Activated CD4-positive, alpha-beta T cell treated with anti-CD3 and anti-CD28 coated beads for 36 hours (primary cell): Measurements from ENCODE around the gene BTNL9. TPM values are rescaled to one million over a fixed set of nuclear protein-coding genes. Genes with fewer than 3 reads are reported as not detected.
A peak's percentile ranks its signal among the peaks of the same experiment; 100 is the strongest.
"Not testable (repeated sequence)": the region's sequence is repeated elsewhere in the genome, so short reads cannot be mapped to it uniquely, and the experiment has no call there.

Source experiments
- ATAC-seq: fragments of 200-7000 bp; cut with Tn5 transposase; one replicate; pipeline ENCODE4 v1.10.0; 2021; ENCODE audit warnings: mild to moderate bottlenecking, moderate library complexity
- CTCF ChIA-PET: fragments of 350-600 bp; sonication (Branson Sonifier 250); formaldehyde crosslinking; loops from one replicate; lab custom pipeline; 2021; ENCODE audit warnings: antibody characterized with exemption; lab: Charles Lee
- POLR2A ChIA-PET: fragments of 350-600 bp; sonication (Branson Sonifier 250); formaldehyde crosslinking; loops from one replicate; lab custom pipeline; 2021; ENCODE audit warnings: antibody characterized with exemption, inconsistent platforms; lab: Charles Lee
- DNase-seq: peaks from one replicate; pipeline ENCODE4 v3.0.0-alpha.2; 2020
- H3K27ac Mint-ChIP-seq: one replicate; pipeline ENCODE4 v1.8.0; 2021; ENCODE audit warnings: mixed read lengths
- H3K27me3 Mint-ChIP-seq: one replicate; pipeline ENCODE4 v1.8.0; 2021; ENCODE audit warnings: mixed read lengths
- H3K36me3 Mint-ChIP-seq: one replicate; pipeline ENCODE4 v1.8.0; 2021; ENCODE audit warnings: low read depth, mixed read lengths
- H3K4me1 Mint-ChIP-seq: one replicate; pipeline ENCODE4 v1.8.0; 2021; ENCODE audit warnings: mixed read lengths
- H3K4me3 Mint-ChIP-seq: one replicate; pipeline ENCODE4 v1.8.0; 2021; ENCODE audit warnings: mild to moderate bottlenecking, moderate library complexity, mixed read lengths
- H3K9me3 Mint-ChIP-seq: one replicate; pipeline ENCODE4 v1.8.0; 2021; ENCODE audit warnings: low read depth, mixed read lengths
- intact Hi-C, 2 experiments: fragments of 100-400 bp; cut with DNase I in 1 of 2; cut with micrococcal nuclease in 1 of 2; formaldehyde crosslinking; loops; one replicate each; pipeline versions ENCODE4 v1.14.2 to v1.15.1; 2022 to 2024; cut with DNase I, micrococcal nuclease
- total RNA-seq, 2 experiments: library from RNA; stranded (reverse); gene quantifications; one replicate each; pipeline ENCODE4 v1.2.3, GENCODE V29; 2021

The BTNL9 gene
- total RNA-seq, 2 experiments from 2014 or later, result 0.21 TPM; not detected in 1

GRCh38 chr5:181101030-181101641, 61.1 kb downstream of the BTNL9 start:
- H3K9me3 Mint-ChIP-seq, H3K4me3 Mint-ChIP-seq, H3K27ac Mint-ChIP-seq, intact Hi-C loops, H3K36me3 Mint-ChIP-seq, DNase-seq, ATAC-seq, POLR2A ChIA-PET: not testable (repeated sequence)
- Mint-ChIP-seq H3K27me3 (peaks cover 35% of the 10 kb centered on the region), H3K4me1 (peaks cover 12% of the 10 kb centered on the region)
- CTCF ChIA-PET, result interaction anchor here (2.1 kb wide), 1 partner anchor 232 kb away, joined by 8 read pairs; no protein-coding TSS in a partner anchor

GRCh38 chr5:181101930-181102674, 62.0 kb downstream of the BTNL9 start:
- CTCF ChIA-PET, POLR2A ChIA-PET, H3K36me3 Mint-ChIP-seq, H3K27ac Mint-ChIP-seq, DNase-seq, H3K9me3 Mint-ChIP-seq, H3K4me3 Mint-ChIP-seq, intact Hi-C loops: not testable (repeated sequence)
- Mint-ChIP-seq H3K4me1 (peaks cover 12% of the 10 kb centered on the region), H3K27me3 (peaks cover 37% of the 10 kb centered on the region)
- peak; percentile 39 for ATAC-seq

GRCh38 chr5:181104259-181104568, 64.1 kb downstream of the BTNL9 start:
- peaks cover 49% of the 10 kb centered on the region for H3K27me3 Mint-ChIP-seq
- ATAC-seq, POLR2A ChIA-PET, CTCF ChIA-PET, DNase-seq, H3K27ac Mint-ChIP-seq, H3K36me3 Mint-ChIP-seq, H3K9me3 Mint-ChIP-seq, intact Hi-C loops: not testable (repeated sequence)
- peak overlapping the region; percentile 41 for H3K4me3 Mint-ChIP-seq
- H3K4me1 Mint-ChIP-seq, result peaks cover 12% of the 10 kb centered on the region

GRCh38 chr5:181104606-181105390, 64.7 kb downstream of the BTNL9 start:
- intact Hi-C loops, DNase-seq, H3K36me3 Mint-ChIP-seq, H3K4me1 Mint-ChIP-seq, CTCF ChIA-PET, H3K9me3 Mint-ChIP-seq, POLR2A ChIA-PET, H3K4me3 Mint-ChIP-seq, ATAC-seq, H3K27ac Mint-ChIP-seq: not testable (repeated sequence)
- H3K27me3 Mint-ChIP-seq, result peaks cover 45% of the 10 kb centered on the region

- H3K27me3 Mint-ChIP-seq, result peaks cover 42% of the 10 kb centered on the region
- H3K27ac Mint-ChIP-seq, result no peak overlapping the region
- no peaks in the 10 kb centered on the region for H3K36me3 Mint-ChIP-seq
- intact Hi-C loops, result no loop called here
- POLR2A ChIA-PET, result no interaction called here
- no peaks in the 10 kb centered on the region for H3K9me3 Mint-ChIP-seq
- H3K4me1 Mint-ChIP-seq, result peaks cover 7% of the 10 kb centered on the region
- ATAC-seq, result no peak
- no peak for DNase-seq
- CTCF ChIA-PET, result no interaction called here
- H3K4me3 Mint-ChIP-seq, result no peak overlapping the region
Measured at GRCh38 chr5:181105391-181106025, 65.4 kb downstream of the BTNL9 start.

GRCh38 chr5:181107699-181108098, 67.6 kb downstream of the BTNL9 start:
- no peak overlapping the region for H3K4me3 Mint-ChIP-seq
- DNase-seq, result no peak
- no peak for ATAC-seq
- peaks cover 57% of the 10 kb centered on the region for H3K27me3 Mint-ChIP-seq
- intact Hi-C loops, result no loop called here
- CTCF ChIA-PET, result interaction anchor here (1.0 kb wide), 1 partner anchor 235 kb away, joined by 3 read pairs; no protein-coding TSS in a partner anchor
- no peaks in the 10 kb centered on the region for H3K36me3 Mint-ChIP-seq
- H3K27ac Mint-ChIP-seq, result no peak overlapping the region
- POLR2A ChIA-PET, result no interaction called here
- H3K4me1 Mint-ChIP-seq, result peaks cover 7% of the 10 kb centered on the region
- no peaks in the 10 kb centered on the region for H3K9me3 Mint-ChIP-seq

GRCh38 chr5:181108578-181109165, 68.6 kb downstream of the BTNL9 start:
- ATAC-seq (no peak), DNase-seq (no peak)
- Mint-ChIP-seq H3K9me3 (no peaks in the 10 kb centered on the region), H3K4me1 (peaks cover 5% of the 10 kb centered on the region), H3K27me3 (peaks cover 57% of the 10 kb centered on the region), H3K36me3 (no peaks in the 10 kb centered on the region), H3K4me3 (no peak overlapping the region), H3K27ac (no peak overlapping the region)
- POLR2A ChIA-PET, result interaction anchor here (0.6 kb wide), 1 partner anchor 482 kb away, joined by 7 read pairs; no protein-coding TSS in a partner anchor
- CTCF ChIA-PET, result no interaction called here
- intact Hi-C loops, result no loop called here

- Mint-ChIP-seq H3K4me1 (no peaks in the 10 kb centered on the region), H3K36me3 (no peaks in the 10 kb centered on the region), H3K9me3 (no peaks in the 10 kb centered on the region), H3K27ac (no peak overlapping the region), H3K4me3 (no peak overlapping the region), H3K27me3 (peaks cover 57% of the 10 kb centered on the region)
- no peak for ATAC-seq
- POLR2A ChIA-PET, result no interaction called here
- intact Hi-C loops, result no loop called here
- no peak for DNase-seq
- CTCF ChIA-PET, result no interaction called here
Measured at GRCh38 chr5:181109489-181110013, 69.5 kb downstream of the BTNL9 start.

- Mint-ChIP-seq H3K4me1 (peaks cover 5% of the 10 kb centered on the region), H3K27ac (no peak overlapping the region), H3K9me3 (no peaks in the 10 kb centered on the region), H3K27me3 (peaks cover 60% of the 10 kb centered on the region), H3K36me3 (no peaks in the 10 kb centered on the region), H3K4me3 (no peak overlapping the region)
- ChIA-PET CTCF (no interaction called here), POLR2A (no interaction called here)
- ATAC-seq, result no peak
- no peak for DNase-seq
- intact Hi-C loops, result no loop called here
Measured at GRCh38 chr5:181111010-181111409, 70.9 kb downstream of the BTNL9 start.
